Transverse colon (tissue), 4 donors: ENCODE results near the gene THAP4. TPM values are rescaled to one million over a fixed set of nuclear protein-coding genes. Genes with fewer than 3 reads are reported as not detected.

Experiments
- DNase-seq: peaks from one replicate; pipeline ENCODE4 v3.0.0-alpha.2; 2019
- H3K27ac ChIP-seq, 4 donors: fragments of 200-600 bp; sonication (generic); 2 replicates each; pipeline ENCODE4 v1.5.1; 2016 to 2018; ENCODE audit warnings: inconsistent platforms in 4 of 4
- H3K27me3 ChIP-seq: fragments of 200-600 bp; sonication (generic); 2 replicates; pipeline ENCODE4 v1.5.1; 2017; ENCODE audit warnings: inconsistent platforms
- H3K36me3 ChIP-seq, 4 donors: fragments of 200-600 bp; sonication (generic); 2 replicates each; pipeline ENCODE4 v1.5.1; 2017 to 2019; ENCODE audit warnings: inconsistent platforms in 4 of 4
- H3K4me1 ChIP-seq, 4 donors: fragments of 200-600 bp; sonication (generic); 2 replicates each; pipeline ENCODE4 v1.5.1; 2017 to 2020; ENCODE audit warnings: inconsistent platforms in 4 of 4
- H3K4me3 ChIP-seq, 4 donors: fragments of 200-600 bp; sonication (generic); 1 replicate in 1 of 4; 2 replicates in 3 of 4; pipeline versions ENCODE4 v1.5.1 to v1.6.1; 2017 to 2019; ENCODE audit warnings: inconsistent platforms in 4 of 4
- H3K9me3 ChIP-seq, 2 donors: fragments of 200-600 bp; sonication (generic); 2 replicates each; pipeline ENCODE4 v1.5.1; 2017 to 2019; ENCODE audit warnings: inconsistent platforms in 2 of 2
- EP300 ChIP-seq: sonication (generic); formaldehyde crosslinking; IDR thresholded peaks from one replicate; pipeline ENCODE4 v1.6.1; 2017; ENCODE audit warnings: antibody characterized with exemption, low read depth
- POLR2A ChIP-seq: fragments of 450-650 bp; IDR thresholded peaks from one replicate; pipeline ENCODE4 v1.6.1; 2016; ENCODE audit warnings: antibody characterized with exemption, mild to moderate bottlenecking, moderate library complexity
- POLR2AphosphoS5 ChIP-seq, 3 donors: sonication (generic); formaldehyde crosslinking; IDR thresholded peaks; one replicate each; pipeline ENCODE4 v1.6.1; 2016; ENCODE audit warnings: antibody characterized with exemption in 3 of 3
- WGBS, 2 donors: methylation state at CpG; one replicate each; pipeline ENCODE4 v1.1.5; 2018; ENCODE audit warnings: low coverage in 1 of 2; 5-methylcytosine and 5-hydroxymethylcytosine counted together
- in situ Hi-C, 4 donors: fragments of 200-750 bp; cut with MboI; loops; one replicate each; pipeline versions ENCODE4 v1.15.0 to v1.15.1; 2017; ENCODE audit warnings: low sequenced_read_pairs in 3 of 4, low pct_ligation_motif_present in 1 of 4, low pct_unique_long_range_greater_than_20kb in 1 of 4
- intact Hi-C: fragments of 100-400 bp; cut with DNase I; formaldehyde crosslinking; loops from one replicate; pipeline ENCODE4 v1.15.1; 2023; ENCODE audit warnings: low total_unique reads
- total RNA-seq, 4 donors: library from RNA; depleted of rRNA; stranded (reverse); fragments of >200 nt; gene quantifications; one replicate each; pipeline ENCODE4 v1.1.0, GENCODE V29; 2016
- TF ChIP-seq, protein P1 (sequence below), 5 experiments: fragments of 200-600 bp in 3 of 5; fragments of 450-650 bp in 2 of 5; sonication (generic) in 3 of 5; IDR thresholded peaks; 1 replicate in 2 of 5; 2 replicates in 3 of 5; pipeline ENCODE4 v1.5.1; 2016 to 2017; ENCODE audit warnings: antibody characterized with exemption in 5 of 5, inconsistent platforms in 3 of 5, mild to moderate bottlenecking in 2 of 5, moderate library complexity in 1 of 5

THAP4 gene
- total RNA-seq, 4 donors from 2014 or later: 65.1 to 142 (median 82.8) TPM

DNA sequence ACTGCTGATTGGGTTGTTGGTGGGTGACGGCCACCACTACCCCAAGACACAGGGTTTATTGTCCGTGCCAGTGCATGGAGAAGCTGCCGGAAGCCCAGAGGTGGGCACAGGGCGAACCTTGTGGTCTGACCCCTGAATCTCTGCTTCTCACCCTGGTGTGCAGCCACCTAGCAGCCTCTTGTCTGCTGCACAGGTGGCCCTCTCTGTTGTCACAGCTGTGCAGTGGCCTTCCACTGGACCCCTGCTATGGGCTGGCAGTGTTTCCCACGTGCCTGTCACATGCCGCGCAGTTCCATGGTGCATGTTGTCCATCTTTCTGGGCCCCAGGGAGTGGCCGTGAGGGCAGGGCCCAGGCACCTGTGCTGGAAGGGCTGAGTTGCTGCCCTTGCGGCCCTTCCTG is 15.8 kb upstream of the THAP4 start:
- peaks cover 0 to 13% (median 5%) of the 10 kb centered on the region in 4 donors for H3K4me1 ChIP-seq
- no peaks in the 10 kb centered on the region for H3K9me3 ChIP-seq
- WGBS, 2 donors: 99% methylated on average over 9 of the region's 9 CpGs; no CpG with 5 or more reads in 1 of the 2 donors
- intact Hi-C loops (no loop called here), in situ Hi-C loops (no loop called here)
- H3K27me3 ChIP-seq: no peaks in the 10 kb centered on the region
- DNase-seq: no peak
- peaks cover 0 to 26% (median 8%) of the 10 kb centered on the region in 4 donors for H3K36me3 ChIP-seq
- H3K27ac ChIP-seq: no peak overlapping the region
- H3K4me3 ChIP-seq: no peak overlapping the region
- TF ChIP-seq POLR2A (no peak), POLR2AphosphoS5 (IDR thresholded peaks at IDR 0.05) (no peak), EP300 (no peak)
- TF ChIP-seq, protein P1, sequence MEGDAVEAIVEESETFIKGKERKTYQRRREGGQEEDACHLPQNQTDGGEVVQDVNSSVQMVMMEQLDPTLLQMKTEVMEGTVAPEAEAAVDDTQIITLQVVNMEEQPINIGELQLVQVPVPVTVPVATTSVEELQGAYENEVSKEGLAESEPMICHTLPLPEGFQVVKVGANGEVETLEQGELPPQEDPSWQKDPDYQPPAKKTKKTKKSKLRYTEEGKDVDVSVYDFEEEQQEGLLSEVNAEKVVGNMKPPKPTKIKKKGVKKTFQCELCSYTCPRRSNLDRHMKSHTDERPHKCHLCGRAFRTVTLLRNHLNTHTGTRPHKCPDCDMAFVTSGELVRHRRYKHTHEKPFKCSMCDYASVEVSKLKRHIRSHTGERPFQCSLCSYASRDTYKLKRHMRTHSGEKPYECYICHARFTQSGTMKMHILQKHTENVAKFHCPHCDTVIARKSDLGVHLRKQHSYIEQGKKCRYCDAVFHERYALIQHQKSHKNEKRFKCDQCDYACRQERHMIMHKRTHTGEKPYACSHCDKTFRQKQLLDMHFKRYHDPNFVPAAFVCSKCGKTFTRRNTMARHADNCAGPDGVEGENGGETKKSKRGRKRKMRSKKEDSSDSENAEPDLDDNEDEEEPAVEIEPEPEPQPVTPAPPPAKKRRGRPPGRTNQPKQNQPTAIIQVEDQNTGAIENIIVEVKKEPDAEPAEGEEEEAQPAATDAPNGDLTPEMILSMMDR (IDR thresholded peaks at IDR 0.05): no peak

DNA sequence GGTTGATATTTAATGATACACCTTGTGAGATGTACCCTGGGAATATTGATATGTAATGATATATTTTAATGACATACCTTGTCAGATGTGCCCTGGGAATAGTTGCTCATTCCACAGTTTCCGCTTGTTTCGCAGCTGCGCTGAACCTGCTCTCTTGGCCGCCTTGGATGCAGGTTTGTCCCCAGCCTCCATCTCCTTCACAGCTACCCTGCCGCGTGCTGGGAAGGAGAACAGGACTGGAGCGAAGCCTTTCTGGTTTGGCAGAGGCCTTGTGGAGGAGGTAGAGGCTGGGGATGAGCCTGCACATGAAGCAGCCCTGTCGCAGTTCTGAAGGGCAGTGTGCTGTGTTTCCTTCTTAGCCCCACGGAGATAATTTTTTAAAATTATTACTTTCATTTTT is 15.2 kb upstream of the THAP4 start:
- Histone ChIP-seq H3K4me3 (no peak overlapping the region), H3K27me3 (no peaks in the 10 kb centered on the region), H3K9me3 (no peaks in the 10 kb centered on the region), H3K4me1 (peaks cover 0 to 14% (median 6%) of the 10 kb centered on the region in 4 donors), H3K27ac (no peak overlapping the region), H3K36me3 (peaks cover 0 to 26% (median 8%) of the 10 kb centered on the region in 4 donors)
- TF ChIP-seq, protein P1 (IDR thresholded peaks at IDR 0.05): no peak
- TF ChIP-seq POLR2AphosphoS5 (IDR thresholded peaks at IDR 0.05) (no peak), POLR2A (no peak), EP300 (no peak)
- intact Hi-C loops: no loop called here
- in situ Hi-C loops: no loop called here
- 80 to 100% methylated on average over 1 to 9 of the region's 9 CpGs for WGBS, 2 donors
- no peak for DNase-seq

DNA sequence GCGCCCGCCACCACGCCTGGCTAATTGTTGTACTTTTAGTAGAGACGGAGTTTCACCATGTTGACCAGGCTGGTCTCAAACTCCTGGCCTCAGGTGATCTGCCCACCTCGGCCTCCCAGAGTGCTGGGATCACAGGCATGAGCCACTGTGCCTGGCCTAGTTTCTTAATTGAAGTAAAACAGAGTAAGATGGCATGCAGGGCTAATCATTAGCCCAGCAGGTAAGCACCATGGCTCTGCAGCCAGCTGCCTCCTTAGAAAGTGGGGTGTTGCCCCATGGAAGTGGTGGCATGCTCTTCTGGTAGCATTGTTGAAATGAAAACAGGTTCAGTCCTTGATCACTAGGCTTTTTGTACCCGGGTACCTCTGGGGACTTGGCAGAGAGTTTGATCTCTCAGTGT is 13.0 kb upstream of the THAP4 start:
- H3K27ac ChIP-seq: no peak overlapping the region
- H3K9me3 ChIP-seq: no peaks in the 10 kb centered on the region
- H3K27me3 ChIP-seq: no peaks in the 10 kb centered on the region
- H3K4me1 ChIP-seq: peaks cover 0 to 35% (median 14%) of the 10 kb centered on the region in 4 donors
- intact Hi-C loops: no loop called here
- in situ Hi-C loops: no loop called here
- no peak for DNase-seq
- TF ChIP-seq POLR2AphosphoS5 (IDR thresholded peaks at IDR 0.05): no peak
- TF ChIP-seq EP300: no peak
- TF ChIP-seq, protein P1 (IDR thresholded peaks at IDR 0.05): no peak
- TF ChIP-seq POLR2A: no peak
- H3K36me3 ChIP-seq: peaks cover 0 to 18% (median 6%) of the 10 kb centered on the region in 4 donors
- H3K4me3 ChIP-seq: no peak overlapping the region
- 80 to 96% methylated on average over 3 to 6 of the region's 6 CpGs for WGBS, 2 donors

DNA sequence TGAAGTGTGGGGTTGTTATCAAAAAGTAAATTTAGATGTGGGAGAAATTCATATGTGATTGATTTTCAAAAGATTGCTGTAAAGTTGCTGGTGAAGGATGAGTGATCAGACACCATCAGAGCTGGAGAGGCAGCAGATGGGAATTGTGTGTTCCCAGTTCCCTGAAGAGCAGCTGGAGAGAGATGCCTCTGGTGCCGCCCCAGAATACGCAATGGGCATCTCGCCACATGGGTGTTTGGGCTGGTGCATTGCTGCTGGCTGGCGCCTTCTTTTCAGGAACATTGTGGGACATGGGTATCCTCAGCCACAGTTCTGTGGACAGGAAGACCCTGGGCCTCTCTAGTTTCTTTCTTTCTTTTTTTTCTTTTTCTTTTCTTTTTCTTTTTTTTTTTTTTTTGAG is 12.4 kb upstream of the THAP4 start:
- no peak overlapping the region for H3K27ac ChIP-seq
- H3K4me3 ChIP-seq: no peak overlapping the region
- 80 to 84% methylated on average over 3 to 4 of the region's 4 CpGs for WGBS, 2 donors
- TF ChIP-seq EP300: no peak
- TF ChIP-seq POLR2A: no peak
- TF ChIP-seq, protein P1 (IDR thresholded peaks at IDR 0.05): no peak
- TF ChIP-seq POLR2AphosphoS5 (IDR thresholded peaks at IDR 0.05): no peak
- H3K36me3 ChIP-seq: peaks cover 0 to 12% (median 6%) of the 10 kb centered on the region in 4 donors
- no peaks in the 10 kb centered on the region for H3K9me3 ChIP-seq
- no peaks in the 10 kb centered on the region for H3K27me3 ChIP-seq
- no peak for DNase-seq
- peaks cover 0 to 36% (median 14%) of the 10 kb centered on the region in 4 donors for H3K4me1 ChIP-seq
- intact Hi-C loops (no loop called here), in situ Hi-C loops (no loop called here)
